Keratinocyte (primary cell): ENCODE measurements around the gene SDCCAG8. TPM values are rescaled to one million over a fixed set of nuclear protein-coding genes. Genes with fewer than 3 reads are reported as not detected.

Experiments
- DNase-seq: peaks from one replicate; pipeline ENCODE4 v3.0.0-alpha.2; 2011; ENCODE audit warnings: low read depth, missing footprints, low spot score
- FAIRE-seq: peaks from 2 replicates; lab custom pipeline; 2011; peaks lifted over from hg19 to GRCh38; lab: Jason Lieb, UNC
- H2AFZ ChIP-seq: 2 replicates; pipeline ENCODE4 v1.6.0; 2012; ENCODE audit warnings: low read length, control low read depth, inconsistent platforms; ENCODE audit not compliant: control insufficient read depth
- H3K27ac ChIP-seq: 2 replicates; pipeline ENCODE4 v1.5.1; 2011; ENCODE audit warnings: low read length; ENCODE audit not compliant: control insufficient read depth, insufficient read depth
- H3K27me3 ChIP-seq: 3 replicates; pipeline ENCODE4 v1.6.0; 2011; ENCODE audit warnings: low read length; ENCODE audit not compliant: control insufficient read depth, insufficient read depth; ENCODE audit errors: extremely low read depth
- H3K36me3 ChIP-seq, 2 experiments: 2 replicates in 1 of 2; 3 replicates in 1 of 2; pipeline ENCODE4 v1.5.1; 2011; ENCODE audit warnings: low read length in 2 of 2, mild to moderate bottlenecking in 1 of 2; ENCODE audit not compliant: control insufficient read depth in 2 of 2, insufficient read depth in 2 of 2; ENCODE audit errors: extremely low read depth in 1 of 2
- H3K4me1 ChIP-seq: 3 replicates; pipeline ENCODE4 v1.5.1; 2011; ENCODE audit warnings: low read length; ENCODE audit not compliant: control insufficient read depth, insufficient read depth; ENCODE audit errors: extremely low read depth
- H3K4me2 ChIP-seq: 3 replicates; pipeline ENCODE4 v1.6.0; 2011; ENCODE audit warnings: low read depth, low read length; ENCODE audit not compliant: control insufficient read depth, insufficient read depth; ENCODE audit errors: extremely low read depth
- H3K4me3 ChIP-seq, 3 experiments: fragments of 200-600 bp in 1 of 3; sonication (generic) in 1 of 3; 2 replicates in 2 of 3; 3 replicates in 1 of 3; pipeline ENCODE4 v1.5.1; 2011 to 2016; ENCODE audit warnings: low read length in 3 of 3, mild to moderate bottlenecking in 3 of 3, control low read depth in 2 of 3, inconsistent platforms in 1 of 3, low read depth in 1 of 3, mixed read lengths in 1 of 3, mixed run types in 1 of 3, moderate library complexity in 1 of 3; ENCODE audit not compliant: control insufficient read depth in 2 of 3, insufficient read depth in 2 of 3; ENCODE audit errors: extremely low read depth in 1 of 3
- H3K79me2 ChIP-seq: 2 replicates; pipeline ENCODE4 v1.6.0; 2012; ENCODE audit warnings: low read length; ENCODE audit not compliant: control insufficient read depth, insufficient read depth
- H3K9ac ChIP-seq: 3 replicates; pipeline ENCODE4 v1.6.0; 2011; ENCODE audit warnings: low read length; ENCODE audit not compliant: control insufficient read depth, insufficient read depth; ENCODE audit errors: extremely low read depth
- H3K9me1 ChIP-seq: 3 replicates; pipeline ENCODE4 v1.6.0; 2011; ENCODE audit warnings: low read length; ENCODE audit not compliant: control insufficient read depth, insufficient read depth; ENCODE audit errors: extremely low read depth
- H3K9me3 ChIP-seq: 2 replicates; pipeline ENCODE4 v1.5.1; 2012; ENCODE audit warnings: low read depth, low read length; ENCODE audit not compliant: control insufficient read depth
- H4K20me1 ChIP-seq: 3 replicates; pipeline ENCODE4 v1.6.0; 2011; ENCODE audit warnings: low read length; ENCODE audit not compliant: control insufficient read depth, insufficient read depth; ENCODE audit errors: extremely low read depth
- EZH2 ChIP-seq: IDR thresholded peaks from one replicate; pipeline ENCODE4 v1.6.1; 2012; ENCODE audit warnings: inconsistent platforms, mild to moderate bottlenecking, low read length, moderate library complexity
- dilution Hi-C: fragments of 300-500 bp; cut with MboI; formaldehyde crosslinking; loops from one replicate; pipeline ENCODE4 v1.7.0; 2020; ENCODE audit warnings: low sequenced_read_pairs; ENCODE audit not compliant: extremely low pct_ligation_motif_present
- polyA plus RNA-seq, 5 experiments: library from polyadenylated mRNA; depleted of rRNA in 3 of 5; stranded (reverse) in 3 of 5; stranded (forward) in 1 of 5; unstranded in 1 of 5; fragments of >200 nt; gene quantifications; 1 replicate in 1 of 5; 2 replicates in 3 of 5; 3 replicates in 1 of 5; pipeline versions ENCODE4 v1.2.1 to v1.2.3, GENCODE V29; 2011 to 2012; ENCODE audit warnings: missing spikeins in 2 of 5, low read depth in 1 of 5, low replicate concordance in 1 of 5
- TF ChIP-seq, protein P1 (sequence below), 3 experiments: IDR thresholded peaks in 1 of 3; conservative IDR thresholded peaks in 1 of 3; optimal IDR thresholded peaks in 1 of 3; 2 replicates in 2 of 3; 3 replicates in 1 of 3; pipeline versions ENCODE3 to v1.5.1; 2011; ENCODE audit warnings: low read length in 3 of 3, mild to moderate bottlenecking in 3 of 3, moderate library complexity in 2 of 3, control low read depth in 1 of 3, inconsistent platforms in 1 of 3; ENCODE audit not compliant: insufficient read depth in 2 of 3; ENCODE audit errors: extremely low read depth in 1 of 3

Gene SDCCAG8
- polyA plus RNA-seq, 1 donor (not counting 4 experiments of a cell fraction or from before 2014, with no cell fraction given): 61.6 TPM

DNA sequence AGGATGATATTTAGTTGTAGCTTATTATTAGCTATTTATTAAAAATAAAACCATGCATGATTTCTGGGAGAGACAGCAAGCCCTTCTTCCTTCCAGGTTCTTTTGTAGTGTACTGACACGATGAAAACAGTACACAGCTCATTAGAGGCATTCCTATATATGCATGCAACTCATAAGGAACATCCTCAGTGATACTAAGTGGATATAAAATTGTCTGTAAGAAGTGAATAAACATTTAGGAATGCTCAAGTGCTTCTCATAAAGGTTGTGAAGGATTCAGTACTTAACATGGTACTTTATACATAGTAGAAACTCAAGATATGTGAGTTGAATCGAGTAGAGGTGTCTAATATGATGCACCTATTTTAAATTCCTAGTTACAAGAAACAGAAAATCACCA lies 287.7 kb downstream of the SDCCAG8 start:
- DNase-seq (no peak), FAIRE-seq (no peak)
- H3K9me3 ChIP-seq: no peaks in the 10 kb centered on the region
- dilution Hi-C loops: no loop called here
- TF ChIP-seq EZH2: no peak
- TF ChIP-seq, protein P1, sequence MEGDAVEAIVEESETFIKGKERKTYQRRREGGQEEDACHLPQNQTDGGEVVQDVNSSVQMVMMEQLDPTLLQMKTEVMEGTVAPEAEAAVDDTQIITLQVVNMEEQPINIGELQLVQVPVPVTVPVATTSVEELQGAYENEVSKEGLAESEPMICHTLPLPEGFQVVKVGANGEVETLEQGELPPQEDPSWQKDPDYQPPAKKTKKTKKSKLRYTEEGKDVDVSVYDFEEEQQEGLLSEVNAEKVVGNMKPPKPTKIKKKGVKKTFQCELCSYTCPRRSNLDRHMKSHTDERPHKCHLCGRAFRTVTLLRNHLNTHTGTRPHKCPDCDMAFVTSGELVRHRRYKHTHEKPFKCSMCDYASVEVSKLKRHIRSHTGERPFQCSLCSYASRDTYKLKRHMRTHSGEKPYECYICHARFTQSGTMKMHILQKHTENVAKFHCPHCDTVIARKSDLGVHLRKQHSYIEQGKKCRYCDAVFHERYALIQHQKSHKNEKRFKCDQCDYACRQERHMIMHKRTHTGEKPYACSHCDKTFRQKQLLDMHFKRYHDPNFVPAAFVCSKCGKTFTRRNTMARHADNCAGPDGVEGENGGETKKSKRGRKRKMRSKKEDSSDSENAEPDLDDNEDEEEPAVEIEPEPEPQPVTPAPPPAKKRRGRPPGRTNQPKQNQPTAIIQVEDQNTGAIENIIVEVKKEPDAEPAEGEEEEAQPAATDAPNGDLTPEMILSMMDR (optimal IDR thresholded peaks at IDR 0.05 in 1 of 3, IDR thresholded peaks at IDR 0.05 in 1 of 3, conservative IDR thresholded peaks at IDR 0.05 in 1 of 3; ENCODE audit: extremely low read depth in 1 of 3, insufficient read depth in 2 of 3, low read length in 3 of 3): no peak
- H3K27ac ChIP-seq: no peak overlapping the region
- H3K4me1 ChIP-seq: peaks cover under 1% of the 10 kb centered on the region
- no peak overlapping the region for H2AFZ ChIP-seq
- H3K9me1 ChIP-seq: no peaks in the 10 kb centered on the region
- H3K36me3 ChIP-seq: no peaks in the 10 kb centered on the region
- H3K79me2 ChIP-seq: no peaks in the 10 kb centered on the region
- no peak overlapping the region for H3K4me3 ChIP-seq
- no peaks in the 10 kb centered on the region for H3K27me3 ChIP-seq
- no peak overlapping the region for H3K9ac ChIP-seq
- H3K4me2 ChIP-seq: no peak overlapping the region
- H4K20me1 ChIP-seq: no peaks in the 10 kb centered on the region

DNA sequence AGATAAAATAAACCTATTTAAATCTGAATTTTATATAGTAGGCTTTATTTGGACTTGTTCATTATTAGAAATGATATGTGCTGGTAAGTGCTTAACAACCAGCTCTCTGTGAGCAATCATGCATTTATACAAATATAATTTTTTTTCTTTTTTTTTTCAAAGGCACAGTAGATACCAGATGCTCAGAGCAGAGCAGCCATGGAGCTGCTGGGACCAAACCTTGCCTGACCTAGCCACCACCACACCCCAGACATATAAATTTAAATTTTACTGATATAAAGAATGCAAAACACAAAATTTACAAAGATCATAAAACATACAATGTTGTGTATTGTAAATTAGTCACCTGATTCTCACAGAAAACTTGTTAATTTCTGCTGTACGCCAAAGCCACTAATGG lies 290.6 kb downstream of the SDCCAG8 start:
- dilution Hi-C loops: no loop called here
- no peaks in the 10 kb centered on the region for H3K79me2 ChIP-seq
- H3K27me3 ChIP-seq: no peaks in the 10 kb centered on the region
- TF ChIP-seq EZH2: no peak
- TF ChIP-seq, protein P1 (optimal IDR thresholded peaks at IDR 0.05 in 1 of 3, IDR thresholded peaks at IDR 0.05 in 1 of 3, conservative IDR thresholded peaks at IDR 0.05 in 1 of 3; ENCODE audit: extremely low read depth in 1 of 3, insufficient read depth in 2 of 3, low read length in 3 of 3): no peak
- H4K20me1 ChIP-seq: no peaks in the 10 kb centered on the region
- no peak overlapping the region for H3K4me3 ChIP-seq
- H3K9me1 ChIP-seq: no peaks in the 10 kb centered on the region
- no peak for FAIRE-seq
- DNase-seq: no peak
- H3K36me3 ChIP-seq: no peaks in the 10 kb centered on the region
- H3K4me1 ChIP-seq: peaks cover 20% of the 10 kb centered on the region
- H3K9me3 ChIP-seq: no peaks in the 10 kb centered on the region
- H3K27ac ChIP-seq: no peak overlapping the region
- no peak overlapping the region for H3K4me2 ChIP-seq
- no peak overlapping the region for H2AFZ ChIP-seq
- no peak overlapping the region for H3K9ac ChIP-seq
